GM12801 (cell line): ENCODE results near the gene FXYD5.

ENCODE experiments used
- TF ChIP-seq, protein P1 (sequence below): IDR thresholded peaks from one replicate; pipeline ENCODE4 v1.5.1; 2011; ENCODE audit warnings: control low read depth; ENCODE audit not compliant: insufficient read length; ENCODE audit errors: extremely low read depth

FXYD5 gene

DNA sequence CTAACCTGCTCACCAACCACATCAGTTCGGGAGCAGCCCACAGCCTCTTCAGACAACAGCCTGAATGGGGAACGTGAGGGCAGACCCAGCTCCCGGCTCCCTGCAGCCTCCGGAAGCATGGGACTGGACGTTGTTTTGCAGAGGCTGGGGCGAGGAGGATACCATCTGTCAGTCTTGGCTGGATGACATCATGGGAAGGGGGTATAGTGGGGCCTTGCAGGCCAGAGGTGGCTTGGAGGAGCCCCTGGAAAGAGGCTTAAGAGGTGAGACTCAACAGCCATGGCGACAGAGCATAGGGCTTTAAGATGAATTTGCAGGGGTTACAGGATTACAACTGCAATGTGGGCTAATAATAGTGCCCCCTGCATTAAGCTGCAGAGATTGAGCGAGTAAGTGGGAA, 37.4 kb upstream of the FXYD5 start:
- TF ChIP-seq, protein P1, sequence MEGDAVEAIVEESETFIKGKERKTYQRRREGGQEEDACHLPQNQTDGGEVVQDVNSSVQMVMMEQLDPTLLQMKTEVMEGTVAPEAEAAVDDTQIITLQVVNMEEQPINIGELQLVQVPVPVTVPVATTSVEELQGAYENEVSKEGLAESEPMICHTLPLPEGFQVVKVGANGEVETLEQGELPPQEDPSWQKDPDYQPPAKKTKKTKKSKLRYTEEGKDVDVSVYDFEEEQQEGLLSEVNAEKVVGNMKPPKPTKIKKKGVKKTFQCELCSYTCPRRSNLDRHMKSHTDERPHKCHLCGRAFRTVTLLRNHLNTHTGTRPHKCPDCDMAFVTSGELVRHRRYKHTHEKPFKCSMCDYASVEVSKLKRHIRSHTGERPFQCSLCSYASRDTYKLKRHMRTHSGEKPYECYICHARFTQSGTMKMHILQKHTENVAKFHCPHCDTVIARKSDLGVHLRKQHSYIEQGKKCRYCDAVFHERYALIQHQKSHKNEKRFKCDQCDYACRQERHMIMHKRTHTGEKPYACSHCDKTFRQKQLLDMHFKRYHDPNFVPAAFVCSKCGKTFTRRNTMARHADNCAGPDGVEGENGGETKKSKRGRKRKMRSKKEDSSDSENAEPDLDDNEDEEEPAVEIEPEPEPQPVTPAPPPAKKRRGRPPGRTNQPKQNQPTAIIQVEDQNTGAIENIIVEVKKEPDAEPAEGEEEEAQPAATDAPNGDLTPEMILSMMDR, result no peak

DNA sequence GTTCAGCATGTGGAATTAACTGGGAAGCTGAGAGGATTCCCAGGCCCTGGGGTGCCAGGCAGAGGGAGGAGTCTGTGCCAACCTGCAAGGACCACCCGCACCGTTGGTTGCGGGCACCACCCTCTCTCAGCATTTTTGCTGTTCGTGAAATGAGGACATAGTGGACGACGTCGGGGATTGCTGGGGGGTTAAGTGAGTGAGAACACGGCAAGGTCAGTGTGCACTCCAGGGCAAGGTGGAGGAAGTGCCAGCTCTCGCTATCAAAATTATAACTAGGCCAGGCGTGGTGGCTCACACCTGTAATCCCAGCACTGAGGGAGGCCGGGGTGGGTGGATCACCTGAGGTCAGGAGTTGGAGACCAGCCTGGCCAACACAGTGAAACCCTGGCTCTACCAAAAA, 36.7 kb upstream of the FXYD5 start:
- TF ChIP-seq, protein P1, result no peak

DNA sequence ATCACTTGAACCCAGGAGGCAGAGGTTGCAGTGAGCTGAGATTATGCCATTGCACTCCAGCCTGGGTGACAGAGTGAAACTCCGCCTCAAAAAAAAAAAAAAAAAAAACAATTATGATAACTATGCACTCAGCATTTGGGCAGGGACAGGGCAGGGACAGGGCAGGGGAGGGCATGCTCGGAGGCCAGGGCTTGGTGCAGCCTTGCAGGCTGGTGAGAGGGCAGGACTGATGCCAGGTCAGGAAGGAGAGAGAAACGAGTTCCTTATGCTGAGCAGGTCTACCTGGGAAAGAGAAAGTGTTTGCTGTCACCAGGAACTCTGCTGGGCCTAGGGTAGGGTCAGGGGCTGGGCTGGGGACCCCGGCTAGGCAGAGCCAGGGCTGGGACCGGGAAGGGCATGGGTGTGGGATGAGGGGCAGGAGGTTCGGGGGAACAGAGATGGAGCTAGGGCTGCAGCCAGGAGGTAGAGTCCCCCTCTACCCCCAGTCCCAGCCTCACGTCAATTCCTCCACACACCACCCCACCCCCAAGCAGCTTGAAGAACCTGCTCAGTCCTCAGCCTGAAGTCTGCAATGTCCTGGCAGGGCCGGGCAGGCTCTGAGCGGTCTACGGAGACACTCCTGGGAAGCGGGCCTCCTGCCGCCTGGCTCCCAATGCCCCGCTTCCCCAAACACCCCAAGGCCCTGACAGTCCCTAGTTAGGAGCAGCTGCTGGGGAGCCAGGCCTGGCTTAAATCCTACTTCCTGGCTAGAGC, 36.1 kb upstream of the FXYD5 start:
- TF ChIP-seq, protein P1, result no peak

DNA sequence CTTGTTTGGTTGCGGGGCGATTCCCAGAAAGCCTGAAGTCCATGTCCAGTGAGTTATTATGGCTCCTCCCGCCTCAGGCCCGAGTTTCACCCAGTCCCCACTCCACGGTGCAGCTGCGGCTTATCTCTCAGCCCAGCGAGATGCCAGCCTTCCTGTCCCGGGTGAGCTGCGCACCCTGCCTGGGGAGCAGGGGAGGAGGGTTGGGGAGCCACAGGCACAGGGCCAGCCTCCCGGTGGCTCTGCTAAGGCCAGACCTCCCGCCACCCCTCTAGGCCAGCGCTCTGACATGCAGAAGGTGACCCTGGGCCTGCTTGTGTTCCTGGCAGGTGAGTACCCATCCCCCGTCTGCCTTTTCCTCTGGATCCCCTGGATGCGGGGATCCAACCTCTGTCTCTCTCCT, 35.4 kb upstream of the FXYD5 start:
- TF ChIP-seq, protein P1, result no peak

DNA sequence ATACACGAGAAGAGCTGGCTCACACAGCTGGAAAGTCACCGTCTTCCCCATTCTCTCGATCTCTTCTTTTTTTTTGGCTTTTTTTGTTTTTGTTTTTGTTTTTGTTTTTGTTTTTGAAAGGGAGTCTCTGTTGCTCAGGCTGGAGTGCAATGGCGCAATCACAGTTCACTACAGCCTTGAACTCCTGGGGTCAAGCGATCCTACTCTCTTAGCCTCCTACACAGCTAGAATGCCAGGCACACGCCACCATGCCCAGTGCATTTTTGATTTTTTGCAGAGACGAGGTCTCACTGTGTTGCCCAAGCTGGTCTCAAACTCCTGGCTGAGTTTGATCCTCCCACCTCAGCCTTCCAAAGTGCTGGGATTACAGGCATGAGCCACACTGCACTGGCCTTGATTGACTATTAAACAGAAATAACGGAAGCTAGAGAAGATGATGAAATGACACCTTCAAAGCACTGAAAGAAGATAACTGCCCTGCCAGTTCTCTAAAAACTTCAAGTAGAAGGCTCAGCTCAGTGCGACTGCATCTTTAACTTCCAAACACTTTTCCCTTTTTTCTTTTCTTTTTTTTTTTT, 34.9 kb upstream of the FXYD5 start:
- TF ChIP-seq, protein P1, result no peak

DNA sequence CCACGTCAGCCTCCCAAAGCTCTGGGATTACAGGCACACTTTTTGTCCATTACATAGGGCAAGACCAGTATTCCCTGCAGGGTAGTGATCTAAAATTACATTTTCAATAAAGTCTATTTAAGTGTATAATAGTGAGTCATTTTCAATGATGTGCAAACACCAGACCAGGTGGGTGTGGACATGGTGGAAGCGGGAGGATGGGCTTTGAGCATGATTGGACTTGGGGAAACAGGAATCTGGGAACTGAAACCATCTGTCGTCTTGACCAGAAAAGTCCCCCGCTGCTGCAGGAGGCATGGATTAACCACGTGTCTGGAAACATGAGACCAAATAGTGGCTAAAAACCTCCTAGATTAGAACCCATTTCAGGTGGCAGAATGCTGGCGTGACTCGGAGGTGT, 34.0 kb upstream of the FXYD5 start:
- TF ChIP-seq, protein P1, result no peak

DNA sequence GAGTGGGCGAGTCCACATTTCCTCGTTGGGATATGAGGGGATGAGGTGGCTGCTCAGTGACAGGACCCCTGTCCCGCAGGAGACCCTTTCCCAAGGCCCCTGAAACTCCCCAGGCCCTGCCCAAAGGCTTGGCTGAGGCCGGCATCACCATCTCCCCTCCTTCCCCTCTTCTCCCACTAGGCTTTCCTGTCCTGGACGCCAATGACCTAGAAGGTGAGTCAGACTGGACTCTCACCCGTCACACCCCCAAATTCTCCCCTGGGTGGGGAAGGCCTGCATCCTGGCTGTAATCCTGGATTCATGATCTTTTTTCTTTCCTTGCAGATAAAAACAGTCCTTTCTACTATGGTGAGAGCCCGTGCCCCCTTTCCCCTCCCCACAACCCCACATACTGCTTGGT, 33.6 kb upstream of the FXYD5 start:
- TF ChIP-seq, protein P1, result no peak
